CD4-positive, alpha-beta T cell treated with Interleukin-6 at 100 ng/mL for 8 hours (primary cell): ENCODE results near the gene ASB17.
"Not testable (repeated sequence)": the region's sequence is repeated elsewhere in the genome, so short reads cannot be mapped to it uniquely, and the experiment has no call there.

ENCODE experiments used
- DNase-seq: peaks from one replicate; pipeline ENCODE4 v3.0.0-alpha.2; 2020; ENCODE audit warnings: mixed read lengths, low spot score

Gene ASB17

GRCh38 chr1:75932304-75932703 is at the start of gene ASB17:
Gene ASB17, minus strand, starts transcription at chr1:75932404. Its CDS starts 113 bp downstream, at chr1:75932291.
- DNase-seq: no peak

- DNase-seq: no peak
Observed at GRCh38 chr1:75980972-75981897, 49.0 kb upstream of the ASB17 start.

DNA sequence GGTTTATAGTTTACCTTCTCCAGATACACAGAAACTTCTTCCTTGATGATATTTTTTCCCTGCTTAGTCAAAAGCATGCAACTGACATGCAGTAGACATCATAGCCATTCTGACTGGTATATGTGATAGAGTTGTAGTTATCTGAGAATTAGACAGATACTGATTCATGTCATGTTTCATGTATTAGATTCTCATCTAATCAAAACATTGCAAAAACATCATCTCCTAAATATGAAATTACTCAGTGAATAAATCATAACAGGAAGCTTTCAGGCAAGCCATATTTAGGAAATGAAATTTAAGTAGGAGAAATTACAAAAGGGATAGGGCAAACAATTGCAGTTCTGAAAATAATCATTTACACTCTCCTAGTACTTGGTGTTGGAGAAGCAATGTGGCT is 38.4 kb upstream of the ASB17 start:
- no peak for DNase-seq

GRCh38 chr1:75969550-75969949 is 37.3 kb upstream of the ASB17 start:
- no peak for DNase-seq

GRCh38 chr1:75967719-75968118 is 35.5 kb upstream of the ASB17 start:
- no peak for DNase-seq

GRCh38 chr1:75964760-75965408 is 32.7 kb upstream of the ASB17 start:
- DNase-seq: no peak

DNA sequence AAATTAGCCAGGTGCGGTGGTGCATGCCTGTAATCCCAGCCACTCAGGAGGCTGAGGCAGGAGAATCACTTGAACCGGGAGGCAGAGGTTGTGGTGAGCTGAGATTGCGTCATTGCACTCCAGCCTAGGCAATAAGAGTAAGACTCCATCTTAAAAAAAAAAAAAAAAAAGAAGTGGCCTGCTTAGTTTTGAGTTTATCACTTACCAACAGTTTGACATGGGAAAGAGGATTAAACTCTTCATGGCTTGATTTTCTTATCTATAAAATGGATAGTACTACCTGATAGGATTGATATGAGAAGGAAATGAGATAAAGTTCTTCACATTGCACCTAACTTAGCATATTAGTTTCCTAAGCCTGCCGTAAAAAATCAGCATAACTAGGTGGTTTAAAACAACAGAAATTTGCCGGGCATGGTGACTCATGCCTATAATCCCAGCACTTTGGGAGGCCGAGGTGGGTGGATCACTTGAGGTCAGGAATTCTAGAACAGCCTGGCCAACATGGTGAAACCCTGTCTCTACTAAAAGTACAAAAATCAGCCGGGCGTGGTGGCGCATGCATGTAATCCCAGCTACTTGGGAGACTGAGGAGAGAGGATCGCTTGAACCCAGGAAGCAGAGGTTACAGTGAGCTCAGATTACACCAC is 32.0 kb upstream of the ASB17 start:
- DNase-seq: not testable (repeated sequence)

GRCh38 chr1:75954586-75954985 is 22.4 kb upstream of the ASB17 start:
- DNase-seq: no peak

- DNase-seq: no peak
Observed at GRCh38 chr1:75953461-75953860, 21.3 kb upstream of the ASB17 start.

DNA sequence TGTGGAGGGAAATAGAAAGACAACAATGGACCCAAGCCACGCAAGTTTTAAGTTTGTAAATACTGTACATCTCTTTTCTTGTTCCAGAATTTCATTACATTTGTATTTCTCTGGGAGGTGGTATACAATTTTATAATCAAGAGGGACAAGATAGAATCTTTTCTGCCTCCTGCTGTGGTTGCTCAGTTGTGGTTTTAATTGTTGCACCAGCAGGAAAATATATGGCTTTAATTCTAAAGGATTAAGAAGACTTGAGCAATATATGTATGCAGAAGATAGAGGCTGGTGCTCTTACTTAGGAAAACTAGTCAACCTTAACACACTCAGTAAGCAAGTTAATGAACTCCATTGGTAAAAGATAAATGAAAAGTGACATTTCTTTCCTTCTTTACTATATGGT is 19.8 kb upstream of the ASB17 start:
- DNase-seq: no peak

- no peak for DNase-seq
Observed at GRCh38 chr1:75950176-75950575, 18.0 kb upstream of the ASB17 start.

DNA sequence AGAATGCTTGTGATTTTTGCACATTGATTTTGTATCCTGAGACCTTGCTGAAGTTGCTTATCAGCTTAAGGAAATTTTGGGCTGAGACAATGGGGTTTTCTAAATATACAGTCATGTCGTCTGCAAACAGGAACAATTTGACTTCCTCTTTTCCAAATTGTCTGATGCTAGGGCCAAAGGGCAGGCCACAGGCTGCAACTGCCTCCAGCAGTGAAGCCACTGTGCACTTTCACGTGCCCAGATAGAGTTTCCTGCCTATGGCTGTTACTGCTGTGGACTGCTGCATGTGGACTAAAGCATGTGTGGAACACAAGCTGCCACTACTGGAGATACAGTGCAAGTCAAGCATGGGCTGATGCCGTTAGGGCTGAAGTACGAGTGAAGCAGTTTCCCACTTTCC is 10.8 kb upstream of the ASB17 start:
- DNase-seq: not testable (repeated sequence)

- no peak for DNase-seq
Observed at GRCh38 chr1:75937034-75937433, 4.8 kb upstream of the ASB17 start.

DNA sequence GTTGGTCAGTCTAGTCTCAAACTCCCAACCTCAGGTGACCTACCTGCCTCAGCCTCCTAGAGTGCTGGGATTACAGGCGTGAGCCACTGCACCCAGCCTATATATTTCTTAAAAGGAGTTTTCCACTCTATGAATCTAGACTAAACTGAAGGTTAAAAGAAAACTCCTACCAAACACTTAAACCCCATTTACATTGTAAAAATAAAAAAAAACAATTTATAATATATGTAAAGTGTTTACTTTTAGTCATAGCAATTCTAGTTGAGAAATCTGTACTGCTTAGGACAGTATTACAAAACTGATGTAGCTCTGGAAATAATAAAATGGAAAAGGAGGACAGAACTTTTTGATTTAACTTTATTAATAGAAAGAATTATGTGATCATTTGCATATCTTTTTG is 9.5 kb downstream of the ASB17 start:
- no peak for DNase-seq

DNA sequence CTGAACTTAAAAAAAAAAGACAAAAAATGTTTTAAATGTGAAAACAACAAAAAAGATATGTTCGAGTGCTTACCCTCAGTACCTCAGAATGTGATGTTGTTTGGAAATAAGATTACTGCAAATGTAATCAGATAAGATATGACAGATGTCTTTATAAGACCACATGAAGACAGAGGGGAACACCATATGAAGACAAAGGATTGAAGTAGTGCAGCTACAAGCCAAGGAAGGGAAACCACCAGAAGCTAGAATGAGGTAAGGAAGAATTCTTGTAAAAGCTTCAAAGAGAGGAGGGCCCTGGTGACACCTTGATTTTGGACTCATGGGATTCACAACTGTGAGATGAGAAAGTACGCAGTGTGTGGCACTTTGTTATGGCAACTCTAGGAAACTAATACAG is 15.4 kb downstream of the ASB17 start:
- no peak for DNase-seq

GRCh38 chr1:75908717-75909152 is 23.5 kb downstream of the ASB17 start:
- no peak for DNase-seq

DNA sequence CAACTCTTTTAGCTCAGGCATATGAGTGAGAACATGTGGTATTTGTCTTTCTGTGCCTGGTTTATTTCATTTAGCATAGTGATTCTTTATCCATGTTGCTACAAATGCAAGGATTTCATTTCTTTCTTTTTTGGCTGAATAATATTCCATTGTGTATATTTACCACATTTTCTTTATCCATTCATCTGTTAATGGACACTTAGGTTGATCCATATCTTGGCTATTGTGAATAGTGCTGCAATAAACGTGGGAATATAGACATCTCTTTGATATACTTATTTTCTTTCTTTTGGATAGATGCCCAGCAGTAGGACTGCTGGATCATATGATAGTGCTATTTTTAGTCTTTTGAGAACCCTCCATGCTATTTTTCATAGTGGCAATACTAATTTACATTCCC is 30.8 kb downstream of the ASB17 start:
- DNase-seq: no peak

DNA sequence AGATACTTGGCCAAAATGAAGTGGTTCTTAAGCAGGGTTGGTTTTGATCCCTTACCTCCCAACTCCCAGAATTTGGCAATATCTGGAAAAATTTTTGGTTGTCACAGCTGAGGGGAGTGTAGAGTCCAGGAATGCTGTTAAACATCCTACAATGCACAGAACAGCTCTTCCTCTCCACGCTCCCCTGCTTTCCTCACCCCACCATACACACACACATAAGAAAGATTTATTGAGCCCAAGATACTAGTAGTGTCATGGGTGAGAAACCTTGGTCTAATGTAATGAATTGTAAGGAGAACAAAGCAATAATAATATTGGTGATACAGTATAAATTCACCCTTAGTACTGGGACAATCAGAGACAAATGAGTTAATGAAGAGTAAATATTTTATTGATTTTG is 47.8 kb downstream of the ASB17 start:
- no peak for DNase-seq

GRCh38 chr1:75879985-75880384 is 52.2 kb downstream of the ASB17 start:
- DNase-seq: no peak

- DNase-seq: no peak
Observed at GRCh38 chr1:75870951-75871350, 61.3 kb downstream of the ASB17 start.
